ENCODE results near the gene POU5F2.

The POU5F2 gene

DNA sequence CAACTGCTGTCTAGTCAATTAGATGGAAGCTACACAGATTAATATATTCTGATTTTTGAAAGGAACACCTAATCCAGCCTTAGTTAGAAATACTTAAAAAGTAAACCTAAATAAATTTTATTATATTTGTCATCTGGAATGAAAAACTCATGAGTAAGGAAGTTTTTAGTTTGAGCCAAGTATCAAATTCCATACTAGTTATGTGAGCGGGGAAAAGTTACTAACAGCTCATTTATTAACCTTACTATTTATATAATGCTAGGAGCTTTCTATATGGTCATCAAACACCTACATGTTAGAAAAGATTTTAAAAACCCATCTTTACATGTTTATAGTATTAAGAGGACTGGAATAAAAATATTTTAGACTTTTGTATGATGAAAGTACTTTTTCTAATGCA is 41.6 kb upstream of the POU5F2 start:
- no peak for DNase-seq
- Histone ChIP-seq H3K4me3 (ENCODE audit: low read depth, low read length) (no peak overlapping the region), H3K9me3 (ENCODE audit: severe bottlenecking) (no peaks in the 10 kb centered on the region)

DNA sequence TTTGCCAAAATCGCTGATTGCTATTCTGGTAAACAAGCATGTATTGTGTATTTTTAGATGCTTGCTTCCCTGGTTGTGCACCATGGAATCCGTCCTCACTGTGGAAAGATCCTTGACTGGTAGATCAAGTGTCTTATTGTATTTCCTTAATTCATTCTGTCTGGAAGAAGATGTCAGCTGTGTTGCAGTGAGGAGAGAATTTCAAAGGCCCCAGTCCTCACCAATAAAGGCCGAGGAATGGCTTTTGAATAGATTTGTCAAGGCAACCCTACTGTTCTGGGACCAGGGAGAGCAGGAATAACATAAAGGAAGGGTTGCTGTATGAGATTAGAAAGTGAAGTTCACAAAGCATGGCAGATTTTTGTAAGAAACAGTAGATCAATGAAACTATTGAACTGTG is 36.2 kb upstream of the POU5F2 start:
- TF ChIP-seq, protein P1, sequence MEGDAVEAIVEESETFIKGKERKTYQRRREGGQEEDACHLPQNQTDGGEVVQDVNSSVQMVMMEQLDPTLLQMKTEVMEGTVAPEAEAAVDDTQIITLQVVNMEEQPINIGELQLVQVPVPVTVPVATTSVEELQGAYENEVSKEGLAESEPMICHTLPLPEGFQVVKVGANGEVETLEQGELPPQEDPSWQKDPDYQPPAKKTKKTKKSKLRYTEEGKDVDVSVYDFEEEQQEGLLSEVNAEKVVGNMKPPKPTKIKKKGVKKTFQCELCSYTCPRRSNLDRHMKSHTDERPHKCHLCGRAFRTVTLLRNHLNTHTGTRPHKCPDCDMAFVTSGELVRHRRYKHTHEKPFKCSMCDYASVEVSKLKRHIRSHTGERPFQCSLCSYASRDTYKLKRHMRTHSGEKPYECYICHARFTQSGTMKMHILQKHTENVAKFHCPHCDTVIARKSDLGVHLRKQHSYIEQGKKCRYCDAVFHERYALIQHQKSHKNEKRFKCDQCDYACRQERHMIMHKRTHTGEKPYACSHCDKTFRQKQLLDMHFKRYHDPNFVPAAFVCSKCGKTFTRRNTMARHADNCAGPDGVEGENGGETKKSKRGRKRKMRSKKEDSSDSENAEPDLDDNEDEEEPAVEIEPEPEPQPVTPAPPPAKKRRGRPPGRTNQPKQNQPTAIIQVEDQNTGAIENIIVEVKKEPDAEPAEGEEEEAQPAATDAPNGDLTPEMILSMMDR (IDR thresholded peaks at IDR 0.05; ENCODE audit: low read depth, low read length) = no peak
- no peak for DNase-seq
- Histone ChIP-seq H3K36me3 (no peaks in the 10 kb centered on the region), H3K4me3 (ENCODE audit: low read depth, low read length) (no peak overlapping the region), H3K27me3 (ENCODE audit: insufficient read depth, low read depth, severe bottlenecking) (no peaks in the 10 kb centered on the region), H3K27ac (no peak overlapping the region), H3K9me3 (ENCODE audit: severe bottlenecking) (no peaks in the 10 kb centered on the region)

More for the DNA sequence above, 41.6 kb upstream of the POU5F2 start:
- TF ChIP-seq, protein P1 (IDR thresholded peaks at IDR 0.05; ENCODE audit: low read depth, low read length) = no peak
- Histone ChIP-seq H3K27me3 (ENCODE audit: insufficient read depth, low read depth, severe bottlenecking) (no peaks in the 10 kb centered on the region), H3K27ac (no peak overlapping the region), H3K36me3 (no peaks in the 10 kb centered on the region)

DNA sequence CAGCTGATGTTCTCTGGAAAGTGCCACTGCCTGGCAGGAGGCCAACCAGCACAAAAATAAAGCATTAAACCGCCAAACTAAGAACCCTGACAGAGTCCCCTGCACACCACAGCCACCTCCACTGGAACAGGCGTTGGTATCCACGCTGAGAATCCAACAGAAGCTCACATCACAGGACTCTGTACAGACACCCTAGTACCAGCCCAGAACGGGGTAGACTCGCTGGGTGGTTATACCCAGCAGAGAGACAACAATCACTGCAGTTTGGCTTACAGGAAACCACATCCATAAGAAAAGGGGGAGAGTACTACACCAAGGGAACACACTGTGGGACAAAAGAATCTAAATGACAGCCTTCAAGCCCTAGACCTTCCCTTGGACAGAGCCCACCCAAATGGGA is 15.0 kb upstream of the POU5F2 start:
- DNase-seq = no peak
- Histone ChIP-seq H3K27ac (no peak overlapping the region), H3K4me3 (ENCODE audit: low read depth, low read length) (no peak overlapping the region), H3K27me3 (ENCODE audit: insufficient read depth, low read depth, severe bottlenecking) (no peaks in the 10 kb centered on the region), H3K9me3 (ENCODE audit: severe bottlenecking) (peaks cover 4% of the 10 kb centered on the region), H3K36me3 (no peaks in the 10 kb centered on the region)
- TF ChIP-seq, protein P1 (IDR thresholded peaks at IDR 0.05; ENCODE audit: low read depth, low read length) = no peak

DNA sequence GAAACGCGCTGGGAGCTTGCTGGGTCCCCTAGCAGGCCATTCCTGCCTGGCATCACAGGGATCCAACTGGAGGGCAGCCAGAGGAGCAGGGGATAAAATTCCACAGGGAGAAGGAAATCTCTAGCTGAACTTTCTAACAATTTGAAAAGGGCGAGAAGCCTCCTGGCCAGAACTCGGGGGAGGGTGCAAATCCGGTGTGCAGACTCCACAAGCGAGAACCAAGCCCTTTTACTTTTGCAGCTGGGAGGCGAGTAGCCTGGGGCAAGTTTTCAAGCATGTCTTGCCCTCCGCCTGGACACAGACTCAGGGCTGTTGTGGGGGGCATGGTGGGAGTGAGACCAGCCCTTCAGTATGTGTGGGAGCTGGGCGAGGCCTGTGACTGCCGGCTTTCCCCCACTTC is 14.3 kb upstream of the POU5F2 start:
- no peaks in the 10 kb centered on the region for H3K36me3 ChIP-seq
- DNase-seq = no peak
- H3K27me3 ChIP-seq (ENCODE audit: insufficient read depth, low read depth, severe bottlenecking) = no peaks in the 10 kb centered on the region
- H3K4me3 ChIP-seq (ENCODE audit: low read depth, low read length) = no peak overlapping the region
- TF ChIP-seq, protein P1 (IDR thresholded peaks at IDR 0.05; ENCODE audit: low read depth, low read length) = no peak
- H3K9me3 ChIP-seq (ENCODE audit: severe bottlenecking) = no peaks in the 10 kb centered on the region
- H3K27ac ChIP-seq = no peak overlapping the region

DNA sequence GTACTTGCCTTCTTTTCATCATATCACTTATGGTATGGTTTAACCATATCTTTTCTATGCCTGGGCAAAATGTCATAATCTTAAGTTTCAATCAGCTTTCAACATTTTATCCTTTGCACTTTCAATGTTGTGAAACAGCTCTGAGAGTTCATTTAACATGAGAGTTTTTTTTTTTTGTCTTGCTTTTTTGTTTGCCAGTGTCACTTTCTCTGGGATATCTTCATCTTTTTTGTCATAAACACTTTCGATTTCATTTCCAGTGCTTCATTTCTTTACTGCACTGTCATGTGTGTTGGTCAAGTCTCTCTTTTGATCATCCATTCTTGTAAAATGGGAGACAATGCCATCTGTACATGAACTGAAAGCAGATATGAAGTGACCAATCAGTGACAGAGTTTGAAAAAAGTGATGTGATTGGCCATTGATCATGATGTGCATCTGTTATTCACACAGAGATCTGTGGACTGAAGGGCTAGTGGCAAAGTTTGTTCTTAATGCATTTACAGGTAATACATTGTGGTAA is 7.5 kb upstream of the POU5F2 start:
- Histone ChIP-seq H3K36me3 (no peaks in the 10 kb centered on the region), H3K4me3 (ENCODE audit: low read depth, low read length) (no peak overlapping the region), H3K9me3 (ENCODE audit: severe bottlenecking) (no peaks in the 10 kb centered on the region), H3K27ac (no peak overlapping the region), H3K27me3 (ENCODE audit: insufficient read depth, low read depth, severe bottlenecking) (no peaks in the 10 kb centered on the region)
- TF ChIP-seq, protein P1 (IDR thresholded peaks at IDR 0.05; ENCODE audit: low read depth, low read length) = no peak
- DNase-seq = no peak

DNA sequence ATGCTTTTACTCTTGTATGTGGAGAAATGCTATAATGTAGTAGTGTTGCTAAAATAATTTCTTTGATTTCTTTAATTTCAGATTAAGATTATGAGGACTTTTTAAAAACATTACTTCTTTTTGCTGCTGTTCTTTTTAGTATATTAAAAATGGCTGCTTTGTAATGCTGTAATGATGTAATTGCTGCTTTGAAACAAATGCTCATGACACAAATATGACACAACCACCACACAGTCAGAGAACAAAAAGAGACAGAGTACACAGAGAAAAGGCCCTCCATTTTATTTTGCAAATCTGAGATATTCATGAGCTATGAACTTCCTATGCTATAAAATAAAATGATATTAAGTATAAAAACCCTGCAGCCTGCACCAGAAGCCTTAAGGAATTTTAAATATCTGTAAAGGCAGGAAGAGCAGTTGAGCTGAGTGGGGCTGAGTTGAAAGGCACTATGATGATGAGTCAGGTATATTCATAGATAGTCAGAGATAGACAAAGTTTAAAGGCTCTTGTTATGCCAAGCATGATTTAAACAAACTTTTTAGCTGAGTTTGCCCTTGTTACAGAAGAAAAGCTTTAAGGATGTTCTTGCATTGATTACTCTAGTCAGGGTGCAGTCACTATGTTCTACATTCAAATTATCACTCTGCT is 5.1 kb upstream of the POU5F2 start:
- no peak overlapping the region for H3K27ac ChIP-seq
- H3K9me3 ChIP-seq (ENCODE audit: severe bottlenecking) = no peaks in the 10 kb centered on the region
- no peaks in the 10 kb centered on the region for H3K27me3 ChIP-seq (ENCODE audit: insufficient read depth, low read depth, severe bottlenecking)
- H3K36me3 ChIP-seq = no peaks in the 10 kb centered on the region
- TF ChIP-seq, protein P1 (IDR thresholded peaks at IDR 0.05; ENCODE audit: low read depth, low read length) = no peak
- no peak overlapping the region for H3K4me3 ChIP-seq (ENCODE audit: low read depth, low read length)
- no peak for DNase-seq
